ENCODE results near the gene MFRP. TPM values are rescaled to one million over a fixed set of nuclear protein-coding genes. Genes with fewer than 3 reads are reported as not detected.

Gene MFRP
- total RNA-seq, 4 donors from 2014 or later: 0.11 TPM; not detected in 3

DNA sequence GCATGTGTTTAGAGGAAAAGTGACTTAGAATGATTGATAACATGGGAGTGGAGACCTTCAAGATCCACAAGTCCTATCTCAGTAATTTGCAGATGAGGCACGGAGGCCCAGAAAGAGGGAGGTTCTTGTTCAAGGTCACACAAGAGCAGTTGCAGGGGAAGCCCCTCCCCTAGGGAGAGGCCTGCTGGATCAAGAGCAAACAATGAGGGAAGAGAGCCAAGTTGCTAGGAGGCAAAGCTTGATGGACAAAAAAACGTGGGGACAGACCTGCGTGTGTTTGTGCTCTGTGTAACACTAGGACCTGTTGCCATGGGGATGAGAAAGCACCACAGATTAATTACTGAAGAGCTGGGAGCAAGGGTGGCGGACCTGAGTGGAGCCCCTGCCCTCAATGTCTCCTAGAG lies 6.4 kb upstream of the MFRP start:
- H3K4me3 ChIP-seq: no peak overlapping the region
- 39% methylated on average over 4 of the region's 4 CpGs for WGBS
- DNase-seq (ENCODE audit: low spot score in 2 of 2): peak in 1 of 2 donors; percentile 64
- H3K36me3 ChIP-seq: no peaks in the 10 kb centered on the region
- TF ChIP-seq, protein P1, sequence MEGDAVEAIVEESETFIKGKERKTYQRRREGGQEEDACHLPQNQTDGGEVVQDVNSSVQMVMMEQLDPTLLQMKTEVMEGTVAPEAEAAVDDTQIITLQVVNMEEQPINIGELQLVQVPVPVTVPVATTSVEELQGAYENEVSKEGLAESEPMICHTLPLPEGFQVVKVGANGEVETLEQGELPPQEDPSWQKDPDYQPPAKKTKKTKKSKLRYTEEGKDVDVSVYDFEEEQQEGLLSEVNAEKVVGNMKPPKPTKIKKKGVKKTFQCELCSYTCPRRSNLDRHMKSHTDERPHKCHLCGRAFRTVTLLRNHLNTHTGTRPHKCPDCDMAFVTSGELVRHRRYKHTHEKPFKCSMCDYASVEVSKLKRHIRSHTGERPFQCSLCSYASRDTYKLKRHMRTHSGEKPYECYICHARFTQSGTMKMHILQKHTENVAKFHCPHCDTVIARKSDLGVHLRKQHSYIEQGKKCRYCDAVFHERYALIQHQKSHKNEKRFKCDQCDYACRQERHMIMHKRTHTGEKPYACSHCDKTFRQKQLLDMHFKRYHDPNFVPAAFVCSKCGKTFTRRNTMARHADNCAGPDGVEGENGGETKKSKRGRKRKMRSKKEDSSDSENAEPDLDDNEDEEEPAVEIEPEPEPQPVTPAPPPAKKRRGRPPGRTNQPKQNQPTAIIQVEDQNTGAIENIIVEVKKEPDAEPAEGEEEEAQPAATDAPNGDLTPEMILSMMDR (IDR thresholded peaks at IDR 0.05): no peak
- TF ChIP-seq POLR2A (IDR thresholded peaks at IDR 0.05): no peak
- TF ChIP-seq EP300 (IDR thresholded peaks at IDR 0.05): no peak
- no peak for TF ChIP-seq POLR2AphosphoS5 (IDR thresholded peaks at IDR 0.05)
- H3K27ac ChIP-seq: no peak overlapping the region
- H3K9me3 ChIP-seq: no peaks in the 10 kb centered on the region
- no peaks in the 10 kb centered on the region for H3K27me3 ChIP-seq
- peaks cover 22% of the 10 kb centered on the region for H3K4me1 ChIP-seq

DNA sequence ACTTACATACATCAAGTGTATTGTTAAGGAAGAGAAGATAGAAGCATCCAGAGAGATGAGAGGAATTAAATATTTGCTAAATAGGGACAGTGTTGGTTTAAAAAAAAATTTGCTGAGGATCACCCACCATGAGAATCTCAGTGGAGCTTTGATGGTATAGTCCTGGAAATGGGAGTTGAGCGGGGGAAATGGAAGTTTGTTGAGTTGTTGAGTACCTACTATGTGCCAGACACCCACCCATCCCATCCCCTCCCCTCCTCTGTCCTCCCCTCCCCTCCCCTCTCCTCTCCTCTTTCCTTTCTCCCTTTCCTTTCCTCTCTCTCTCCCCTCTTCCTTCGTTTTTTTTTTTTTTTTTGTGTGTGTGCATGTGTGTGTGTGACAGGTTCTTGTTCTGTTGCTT lies 4.7 kb upstream of the MFRP start:
- 80% methylated on average over 2 of the region's 2 CpGs for WGBS
- Histone ChIP-seq H3K9me3 (no peaks in the 10 kb centered on the region), H3K36me3 (no peaks in the 10 kb centered on the region), H3K4me3 (no peak overlapping the region), H3K27me3 (no peaks in the 10 kb centered on the region), H3K27ac (no peak overlapping the region), H3K4me1 (peaks cover 25% of the 10 kb centered on the region)
- TF ChIP-seq POLR2A (IDR thresholded peaks at IDR 0.05) (no peak), EP300 (IDR thresholded peaks at IDR 0.05) (no peak), POLR2AphosphoS5 (IDR thresholded peaks at IDR 0.05) (no peak)
- TF ChIP-seq, protein P1 (IDR thresholded peaks at IDR 0.05): no peak
- DNase-seq (ENCODE audit: low spot score in 2 of 2): no peak

DNA sequence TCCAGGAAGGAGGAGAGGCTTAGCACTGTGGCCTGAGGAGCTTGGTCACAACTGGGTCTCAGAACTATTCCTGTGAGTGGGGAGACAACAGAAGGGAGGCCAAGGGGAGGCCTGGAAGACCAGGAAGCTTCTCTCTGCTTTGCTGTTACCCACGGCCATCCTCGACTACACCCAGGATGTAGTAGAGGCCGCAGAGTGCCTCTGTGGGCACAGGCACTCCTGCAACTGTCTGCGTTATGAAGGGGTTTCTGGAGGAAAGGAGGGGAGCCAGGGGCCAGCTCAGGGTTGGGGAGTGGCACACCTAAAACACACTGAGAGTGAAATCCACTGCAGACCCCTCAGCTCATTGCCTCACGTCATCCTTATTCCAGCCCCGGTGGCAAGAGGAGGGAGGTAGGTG lies 3.8 kb upstream of the MFRP start:
- peaks cover 23% of the 10 kb centered on the region for H3K4me1 ChIP-seq
- DNase-seq (ENCODE audit: low spot score in 2 of 2): peak in 1 of 2 donors; percentile 48
- no peak overlapping the region for H3K4me3 ChIP-seq
- H3K9me3 ChIP-seq: no peaks in the 10 kb centered on the region
- H3K27me3 ChIP-seq: no peaks in the 10 kb centered on the region
- TF ChIP-seq EP300 (IDR thresholded peaks at IDR 0.05) (no peak), POLR2A (IDR thresholded peaks at IDR 0.05) (no peak)
- 73% methylated on average over 5 of the region's 6 CpGs for WGBS
- no peaks in the 10 kb centered on the region for H3K36me3 ChIP-seq
- H3K27ac ChIP-seq: no peak overlapping the region

DNA sequence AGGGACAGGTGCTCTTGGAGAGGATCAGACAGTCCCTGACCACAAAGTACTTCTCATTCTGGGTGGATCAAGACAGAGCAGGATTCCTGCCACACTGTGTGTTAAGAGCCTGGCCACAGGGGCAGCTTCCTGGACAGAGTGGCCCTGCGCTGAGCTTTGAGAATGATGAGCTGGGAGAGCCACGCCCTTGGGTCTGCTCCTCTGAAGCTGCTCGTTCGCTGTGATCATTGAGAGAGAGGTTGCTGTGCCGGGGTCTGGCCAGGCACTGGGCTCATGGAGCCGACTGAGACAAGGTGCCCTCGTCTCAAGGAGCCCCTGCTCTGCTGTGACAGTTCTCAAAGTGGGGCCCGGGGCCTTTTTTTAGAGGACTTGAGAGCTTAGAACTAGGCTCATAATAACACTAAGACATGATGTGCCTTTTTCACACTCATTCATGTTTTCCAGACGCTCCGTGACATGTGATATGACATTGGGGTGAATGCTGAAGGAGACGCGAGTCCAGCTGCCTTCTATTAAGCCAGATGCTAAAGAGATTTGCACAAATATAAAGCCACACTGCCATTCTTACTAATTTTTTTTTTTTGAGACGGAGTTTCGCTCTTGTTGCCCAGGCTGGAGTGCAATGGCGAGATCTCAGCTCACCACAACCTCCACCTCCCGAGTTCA lies 1.6 kb upstream of the MFRP start:
- peak overlapping the region; percentile 75 for H3K27ac ChIP-seq
- H3K4me3 ChIP-seq: no peak overlapping the region
- no peaks in the 10 kb centered on the region for H3K36me3 ChIP-seq
- H3K4me1 ChIP-seq: peaks cover 17% of the 10 kb centered on the region
- TF ChIP-seq, protein P1 (IDR thresholded peaks at IDR 0.05): no peak
- TF ChIP-seq EP300 (IDR thresholded peaks at IDR 0.05) (no peak), POLR2A (IDR thresholded peaks at IDR 0.05) (no peak), POLR2AphosphoS5 (IDR thresholded peaks at IDR 0.05) (no peak)
- no peak for DNase-seq (ENCODE audit: low spot score in 2 of 2)
- no peaks in the 10 kb centered on the region for H3K27me3 ChIP-seq
- 67% methylated on average over 14 of the region's 16 CpGs for WGBS
- H3K9me3 ChIP-seq: no peaks in the 10 kb centered on the region

DNA sequence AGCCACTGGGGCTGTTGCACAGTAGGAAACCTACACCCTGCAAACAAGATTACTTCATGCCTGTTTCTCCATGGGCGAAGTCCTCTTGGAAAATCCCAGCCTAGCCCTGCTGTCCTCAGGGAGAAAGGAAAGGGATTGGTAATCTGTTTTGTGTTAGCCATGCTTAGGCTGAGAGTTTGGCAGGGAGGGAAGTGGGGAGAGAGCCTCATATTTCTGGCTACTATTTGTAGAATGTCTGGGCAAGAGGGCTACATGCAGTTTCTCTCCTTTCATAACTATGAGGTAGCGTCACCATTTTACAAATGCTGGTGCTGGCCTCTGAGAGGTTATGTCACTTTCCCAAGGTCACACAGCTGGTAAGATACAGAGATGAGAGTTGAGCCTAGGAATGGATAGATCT lies 737 bp upstream of the MFRP start:
- TF ChIP-seq POLR2AphosphoS5 (IDR thresholded peaks at IDR 0.05) (peak in 1 of 3 donors; percentile 21), EP300 (IDR thresholded peaks at IDR 0.05) (no peak), POLR2A (IDR thresholded peaks at IDR 0.05) (no peak)
- TF ChIP-seq, protein P1 (IDR thresholded peaks at IDR 0.05): no peak
- H3K4me1 ChIP-seq: peaks cover 12% of the 10 kb centered on the region

More for the DNA sequence above, 737 bp upstream of the MFRP start:
- no peaks in the 10 kb centered on the region for H3K9me3 ChIP-seq
- no peaks in the 10 kb centered on the region for H3K27me3 ChIP-seq
- no peak for DNase-seq (ENCODE audit: low spot score in 2 of 2)
- H3K27ac ChIP-seq: peak overlapping the region; percentile 75
- 78% methylated on average over 2 of the region's 2 CpGs for WGBS
- H3K36me3 ChIP-seq: no peaks in the 10 kb centered on the region
- no peak overlapping the region for H3K4me3 ChIP-seq
